Measurements from ENCODE around the gene CHRD. TPM values are rescaled to one million over a fixed set of nuclear protein-coding genes. Genes with fewer than 3 reads are reported as not detected.

Gene CHRD
- total RNA-seq, 1 experiment from 2014 or later = 2.7 TPM

DNA sequence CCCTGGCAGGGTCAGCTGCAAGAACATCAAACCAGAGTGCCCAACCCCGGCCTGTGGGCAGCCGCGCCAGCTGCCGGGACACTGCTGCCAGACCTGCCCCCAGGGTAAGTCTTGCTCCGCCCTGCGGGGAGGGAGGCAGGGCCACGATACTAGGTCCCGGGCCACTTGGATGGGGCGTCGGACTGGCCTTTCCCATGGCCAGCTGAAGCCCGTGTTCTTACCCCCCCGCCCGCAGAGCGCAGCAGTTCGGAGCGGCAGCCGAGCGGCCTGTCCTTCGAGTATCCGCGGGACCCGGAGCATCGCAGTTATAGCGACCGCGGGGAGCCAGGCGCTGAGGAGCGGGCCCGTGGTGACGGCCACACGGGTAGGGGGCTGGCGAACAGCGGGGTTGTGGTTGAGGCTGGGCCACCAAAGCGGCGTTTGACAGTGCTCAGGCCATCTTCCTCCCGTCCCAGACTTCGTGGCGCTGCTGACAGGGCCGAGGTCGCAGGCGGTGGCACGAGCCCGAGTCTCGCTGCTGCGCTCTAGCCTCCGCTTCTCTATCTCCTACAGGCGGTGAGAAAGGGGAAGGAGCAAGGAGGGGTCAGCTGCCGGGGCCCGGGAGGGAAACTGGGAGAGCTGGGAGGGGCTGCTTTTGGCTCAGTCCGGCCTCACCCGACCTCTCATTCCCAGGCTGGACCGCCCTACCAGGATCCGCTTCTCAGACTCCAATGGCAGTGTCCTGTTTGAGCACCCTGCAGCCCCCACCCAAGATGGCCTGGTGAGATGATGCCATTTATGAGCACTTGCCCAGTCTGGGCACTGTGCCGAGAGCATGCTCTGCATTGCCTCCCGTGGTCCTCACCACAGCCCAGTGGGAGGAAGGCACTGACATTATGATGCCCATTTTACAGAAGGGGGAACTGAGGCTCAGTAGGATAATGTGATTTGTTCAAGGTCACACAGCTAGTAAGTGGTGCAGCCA, 1.7 kb downstream of the CHRD start:
- peaks cover 60% of the 10 kb centered on the region for H3K27me3 Mint-ChIP-seq (ENCODE audit: low read depth)
- no peaks in the 10 kb centered on the region for H3K36me3 Mint-ChIP-seq
- CTCF ChIA-PET = interaction anchor here (0.6 to 5.2 kb wide), 7 partner anchors 9 to 486 kb away, joined by 3 to 33 read pairs (median 5); no protein-coding TSS in a partner anchor
- H3K4me1 Mint-ChIP-seq = peaks cover 31% of the 10 kb centered on the region
- ATAC-seq (peak; percentile 21), DNase-seq (ENCODE audit: low spot score) (peak; percentile 46)
- H3K9me3 Mint-ChIP-seq = no peaks in the 10 kb centered on the region
- POLR2A ChIA-PET = interaction anchor here (1.0 kb wide), 1 partner anchor 10 kb away, joined by 3 read pairs; no protein-coding TSS in a partner anchor
- no peak overlapping the region for H3K27ac Mint-ChIP-seq
- H3K4me3 Mint-ChIP-seq = peak overlapping the region; percentile 69
- TF ChIP-seq ZNF671 (CRISPR knock-in tag; IDR thresholded peaks at IDR 0.05) = no peak
- peak; percentile 17; the same call in 1 of the 2 replicates for TF ChIP-seq GTF2I (CRISPR knock-in tag; conservative IDR thresholded peaks at IDR 0.05)
- TF ChIP-seq, protein P1, sequence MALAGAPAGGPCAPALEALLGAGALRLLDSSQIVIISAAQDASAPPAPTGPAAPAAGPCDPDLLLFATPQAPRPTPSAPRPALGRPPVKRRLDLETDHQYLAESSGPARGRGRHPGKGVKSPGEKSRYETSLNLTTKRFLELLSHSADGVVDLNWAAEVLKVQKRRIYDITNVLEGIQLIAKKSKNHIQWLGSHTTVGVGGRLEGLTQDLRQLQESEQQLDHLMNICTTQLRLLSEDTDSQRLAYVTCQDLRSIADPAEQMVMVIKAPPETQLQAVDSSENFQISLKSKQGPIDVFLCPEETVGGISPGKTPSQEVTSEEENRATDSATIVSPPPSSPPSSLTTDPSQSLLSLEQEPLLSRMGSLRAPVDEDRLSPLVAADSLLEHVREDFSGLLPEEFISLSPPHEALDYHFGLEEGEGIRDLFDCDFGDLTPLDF (CRISPR knock-in tag; IDR thresholded peaks at IDR 0.05) = no peak
- TF ChIP-seq, protein P2, sequence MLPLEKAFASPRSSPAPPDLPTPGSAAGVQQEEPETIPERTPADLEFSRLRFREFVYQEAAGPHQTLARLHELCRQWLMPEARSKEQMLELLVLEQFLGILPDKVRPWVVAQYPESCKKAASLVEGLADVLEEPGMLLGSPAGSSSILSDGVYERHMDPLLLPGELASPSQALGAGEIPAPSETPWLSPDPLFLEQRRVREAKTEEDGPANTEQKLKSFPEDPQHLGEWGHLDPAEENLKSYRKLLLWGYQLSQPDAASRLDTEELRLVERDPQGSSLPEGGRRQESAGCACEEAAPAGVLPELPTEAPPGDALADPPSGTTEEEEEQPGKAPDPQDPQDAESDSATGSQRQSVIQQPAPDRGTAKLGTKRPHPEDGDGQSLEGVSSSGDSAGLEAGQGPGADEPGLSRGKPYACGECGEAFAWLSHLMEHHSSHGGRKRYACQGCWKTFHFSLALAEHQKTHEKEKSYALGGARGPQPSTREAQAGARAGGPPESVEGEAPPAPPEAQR (CRISPR knock-in tag; IDR thresholded peaks at IDR 0.05) = no peak
- TF ChIP-seq CREB1 (CRISPR knock-in tag; IDR thresholded peaks at IDR 0.05) = no peak
- no peak for TF ChIP-seq ZNF219 (CRISPR knock-in tag; IDR thresholded peaks at IDR 0.05; ENCODE audit: borderline replicate concordance)
- TF ChIP-seq, protein P3, sequence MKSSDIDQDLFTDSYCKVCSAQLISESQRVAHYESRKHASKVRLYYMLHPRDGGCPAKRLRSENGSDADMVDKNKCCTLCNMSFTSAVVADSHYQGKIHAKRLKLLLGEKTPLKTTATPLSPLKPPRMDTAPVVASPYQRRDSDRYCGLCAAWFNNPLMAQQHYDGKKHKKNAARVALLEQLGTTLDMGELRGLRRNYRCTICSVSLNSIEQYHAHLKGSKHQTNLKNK (CRISPR knock-in tag; IDR thresholded peaks at IDR 0.05) = no peak
- TF ChIP-seq SMAD4 (CRISPR knock-in tag; IDR thresholded peaks at IDR 0.05) = no peak
- no peak for TF ChIP-seq ZNF416 (CRISPR knock-in tag; IDR thresholded peaks at IDR 0.05)
- TF ChIP-seq, protein P4, sequence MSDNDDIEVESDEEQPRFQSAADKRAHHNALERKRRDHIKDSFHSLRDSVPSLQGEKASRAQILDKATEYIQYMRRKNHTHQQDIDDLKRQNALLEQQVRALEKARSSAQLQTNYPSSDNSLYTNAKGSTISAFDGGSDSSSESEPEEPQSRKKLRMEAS (CRISPR knock-in tag; IDR thresholded peaks at IDR 0.05) = peak; percentile 73; the same call in 1 of the 2 replicates
- TF ChIP-seq, protein P5, sequence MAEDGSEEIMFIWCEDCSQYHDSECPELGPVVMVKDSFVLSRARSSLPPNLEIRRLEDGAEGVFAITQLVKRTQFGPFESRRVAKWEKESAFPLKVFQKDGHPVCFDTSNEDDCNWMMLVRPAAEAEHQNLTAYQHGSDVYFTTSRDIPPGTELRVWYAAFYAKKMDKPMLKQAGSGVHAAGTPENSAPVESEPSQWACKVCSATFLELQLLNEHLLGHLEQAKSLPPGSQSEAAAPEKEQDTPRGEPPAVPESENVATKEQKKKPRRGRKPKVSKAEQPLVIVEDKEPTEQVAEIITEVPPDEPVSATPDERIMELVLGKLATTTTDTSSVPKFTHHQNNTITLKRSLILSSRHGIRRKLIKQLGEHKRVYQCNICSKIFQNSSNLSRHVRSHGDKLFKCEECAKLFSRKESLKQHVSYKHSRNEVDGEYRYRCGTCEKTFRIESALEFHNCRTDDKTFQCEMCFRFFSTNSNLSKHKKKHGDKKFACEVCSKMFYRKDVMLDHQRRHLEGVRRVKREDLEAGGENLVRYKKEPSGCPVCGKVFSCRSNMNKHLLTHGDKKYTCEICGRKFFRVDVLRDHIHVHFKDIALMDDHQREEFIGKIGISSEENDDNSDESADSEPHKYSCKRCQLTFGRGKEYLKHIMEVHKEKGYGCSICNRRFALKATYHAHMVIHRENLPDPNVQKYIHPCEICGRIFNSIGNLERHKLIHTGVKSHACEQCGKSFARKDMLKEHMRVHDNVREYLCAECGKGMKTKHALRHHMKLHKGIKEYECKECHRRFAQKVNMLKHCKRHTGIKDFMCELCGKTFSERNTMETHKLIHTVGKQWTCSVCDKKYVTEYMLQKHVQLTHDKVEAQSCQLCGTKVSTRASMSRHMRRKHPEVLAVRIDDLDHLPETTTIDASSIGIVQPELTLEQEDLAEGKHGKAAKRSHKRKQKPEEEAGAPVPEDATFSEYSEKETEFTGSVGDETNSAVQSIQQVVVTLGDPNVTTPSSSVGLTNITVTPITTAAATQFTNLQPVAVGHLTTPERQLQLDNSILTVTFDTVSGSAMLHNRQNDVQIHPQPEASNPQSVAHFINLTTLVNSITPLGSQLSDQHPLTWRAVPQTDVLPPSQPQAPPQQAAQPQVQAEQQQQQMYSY (CRISPR knock-in tag; IDR thresholded peaks at IDR 0.05) = no peak
- TF ChIP-seq TCF7 (CRISPR knock-in tag; IDR thresholded peaks at IDR 0.05; ENCODE audit: low read depth) = 0 out of 2 replicates have a peak, but pooled peaks have one; percentile 53
- no peak for TF ChIP-seq ZNF263 (CRISPR knock-in tag; IDR thresholded peaks at IDR 0.05; ENCODE audit: low read depth)
- TF ChIP-seq NR1H2 (CRISPR knock-in tag; IDR thresholded peaks at IDR 0.05) = no peak
- TF ChIP-seq, protein P6, sequence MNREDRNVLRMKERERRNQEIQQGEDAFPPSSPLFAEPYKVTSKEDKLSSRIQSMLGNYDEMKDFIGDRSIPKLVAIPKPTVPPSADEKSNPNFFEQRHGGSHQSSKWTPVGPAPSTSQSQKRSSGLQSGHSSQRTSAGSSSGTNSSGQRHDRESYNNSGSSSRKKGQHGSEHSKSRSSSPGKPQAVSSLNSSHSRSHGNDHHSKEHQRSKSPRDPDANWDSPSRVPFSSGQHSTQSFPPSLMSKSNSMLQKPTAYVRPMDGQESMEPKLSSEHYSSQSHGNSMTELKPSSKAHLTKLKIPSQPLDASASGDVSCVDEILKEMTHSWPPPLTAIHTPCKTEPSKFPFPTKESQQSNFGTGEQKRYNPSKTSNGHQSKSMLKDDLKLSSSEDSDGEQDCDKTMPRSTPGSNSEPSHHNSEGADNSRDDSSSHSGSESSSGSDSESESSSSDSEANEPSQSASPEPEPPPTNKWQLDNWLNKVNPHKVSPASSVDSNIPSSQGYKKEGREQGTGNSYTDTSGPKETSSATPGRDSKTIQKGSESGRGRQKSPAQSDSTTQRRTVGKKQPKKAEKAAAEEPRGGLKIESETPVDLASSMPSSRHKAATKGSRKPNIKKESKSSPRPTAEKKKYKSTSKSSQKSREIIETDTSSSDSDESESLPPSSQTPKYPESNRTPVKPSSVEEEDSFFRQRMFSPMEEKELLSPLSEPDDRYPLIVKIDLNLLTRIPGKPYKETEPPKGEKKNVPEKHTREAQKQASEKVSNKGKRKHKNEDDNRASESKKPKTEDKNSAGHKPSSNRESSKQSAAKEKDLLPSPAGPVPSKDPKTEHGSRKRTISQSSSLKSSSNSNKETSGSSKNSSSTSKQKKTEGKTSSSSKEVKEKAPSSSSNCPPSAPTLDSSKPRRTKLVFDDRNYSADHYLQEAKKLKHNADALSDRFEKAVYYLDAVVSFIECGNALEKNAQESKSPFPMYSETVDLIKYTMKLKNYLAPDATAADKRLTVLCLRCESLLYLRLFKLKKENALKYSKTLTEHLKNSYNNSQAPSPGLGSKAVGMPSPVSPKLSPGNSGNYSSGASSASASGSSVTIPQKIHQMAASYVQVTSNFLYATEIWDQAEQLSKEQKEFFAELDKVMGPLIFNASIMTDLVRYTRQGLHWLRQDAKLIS (CRISPR knock-in tag; IDR thresholded peaks at IDR 0.05; ENCODE audit: borderline replicate concordance) = no peak
- TF ChIP-seq TEAD4 (CRISPR knock-in tag; IDR thresholded peaks at IDR 0.05) = no peak
- TF ChIP-seq ESRRA (CRISPR knock-in tag; IDR thresholded peaks at IDR 0.05; ENCODE audit: borderline replicate concordance) = peak; percentile 68; the same call in 1 of the 2 replicates
- no peak for TF ChIP-seq EMX1 (CRISPR knock-in tag; IDR thresholded peaks at IDR 0.05)
- TF ChIP-seq, protein P7, sequence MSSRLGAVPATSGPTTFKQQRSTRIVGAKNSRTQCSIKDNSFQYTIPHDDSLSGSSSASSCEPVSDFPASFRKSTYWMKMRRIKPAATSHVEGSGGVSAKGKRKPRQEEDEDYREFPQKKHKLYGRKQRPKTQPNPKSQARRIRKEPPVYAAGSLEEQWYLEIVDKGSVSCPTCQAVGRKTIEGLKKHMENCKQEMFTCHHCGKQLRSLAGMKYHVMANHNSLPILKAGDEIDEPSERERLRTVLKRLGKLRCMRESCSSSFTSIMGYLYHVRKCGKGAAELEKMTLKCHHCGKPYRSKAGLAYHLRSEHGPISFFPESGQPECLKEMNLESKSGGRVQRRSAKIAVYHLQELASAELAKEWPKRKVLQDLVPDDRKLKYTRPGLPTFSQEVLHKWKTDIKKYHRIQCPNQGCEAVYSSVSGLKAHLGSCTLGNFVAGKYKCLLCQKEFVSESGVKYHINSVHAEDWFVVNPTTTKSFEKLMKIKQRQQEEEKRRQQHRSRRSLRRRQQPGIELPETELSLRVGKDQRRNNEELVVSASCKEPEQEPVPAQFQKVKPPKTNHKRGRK (CRISPR knock-in tag; IDR thresholded peaks at IDR 0.05; ENCODE audit: borderline replicate concordance) = no peak
- peak; percentile 2; the same call in 1 of the 2 replicates for TF ChIP-seq ZNF121 (CRISPR knock-in tag; IDR thresholded peaks at IDR 0.05)
- TF ChIP-seq CREM (CRISPR knock-in tag; IDR thresholded peaks at IDR 0.05) = no peak
- TF ChIP-seq KAT7 (CRISPR knock-in tag; IDR thresholded peaks at IDR 0.05; ENCODE audit: borderline replicate concordance) = no peak
- no peak for TF ChIP-seq SMAD3 (CRISPR knock-in tag; IDR thresholded peaks at IDR 0.05; ENCODE audit: borderline replicate concordance)
- TF ChIP-seq NFYB (CRISPR knock-in tag; conservative IDR thresholded peaks at IDR 0.05; ENCODE audit: low read depth) = no peak
- TF ChIP-seq PRRX2 (CRISPR knock-in tag; IDR thresholded peaks at IDR 0.05) = no peak
